ENCODE results near the gene TLR6.
"Not testable (repeated sequence)": the region's sequence is repeated elsewhere in the genome, so short reads cannot be mapped to it uniquely, and the experiment has no call there.

The TLR6 gene

DNA sequence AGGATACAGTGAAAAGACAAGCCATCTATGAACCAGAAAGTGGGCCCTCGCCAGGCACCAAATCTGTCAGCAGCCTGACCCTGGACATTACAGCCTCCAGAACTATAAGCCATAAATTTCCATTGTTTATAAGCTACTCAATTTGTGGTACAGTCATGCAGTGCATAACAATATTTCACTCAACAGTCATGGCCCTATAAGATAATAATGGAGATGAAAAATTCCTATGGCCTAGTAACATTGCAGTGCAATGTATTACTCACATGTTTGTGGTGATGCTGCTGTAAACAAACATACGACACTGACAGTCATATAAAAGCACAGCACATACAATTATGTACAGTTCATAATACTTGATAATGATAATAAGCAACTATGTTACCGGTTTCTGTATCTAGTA, 34.9 kb downstream of the TLR6 start:
- no peak for DNase-seq

DNA sequence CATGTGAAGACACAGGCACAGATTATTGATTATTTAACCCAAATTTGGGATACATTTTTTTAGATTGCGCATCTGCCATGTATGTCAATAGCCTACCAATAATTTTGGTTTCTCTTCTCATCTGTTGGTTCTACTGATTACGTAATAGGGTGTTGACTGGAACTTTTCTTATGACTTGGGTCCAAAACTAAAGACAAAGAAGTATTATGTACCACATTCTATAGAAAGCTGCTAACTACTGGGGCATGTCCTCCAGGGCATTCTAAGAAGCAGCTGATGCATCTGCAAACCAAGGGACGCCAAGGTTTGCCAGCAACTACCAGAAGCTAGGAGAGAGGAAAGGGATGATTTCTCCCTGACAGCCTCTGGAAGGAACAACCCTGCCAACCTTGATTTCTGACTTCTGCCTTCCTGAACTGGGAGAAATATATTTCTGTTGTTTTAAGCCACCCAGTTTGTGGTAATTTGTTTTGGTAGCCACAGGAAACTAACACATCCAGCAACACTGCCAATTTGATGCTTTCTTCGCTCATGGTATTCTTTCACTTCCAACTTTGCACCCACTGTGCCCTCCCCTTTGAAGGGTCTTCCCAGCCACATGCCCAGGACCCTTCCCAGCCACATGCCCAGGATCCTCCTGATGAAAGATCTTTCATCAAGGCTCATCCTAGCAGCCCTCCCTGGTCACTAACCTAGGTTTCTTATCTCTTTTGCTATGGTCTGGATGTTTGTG, 36.1 kb downstream of the TLR6 start:
- DNase-seq: no peak

DNA sequence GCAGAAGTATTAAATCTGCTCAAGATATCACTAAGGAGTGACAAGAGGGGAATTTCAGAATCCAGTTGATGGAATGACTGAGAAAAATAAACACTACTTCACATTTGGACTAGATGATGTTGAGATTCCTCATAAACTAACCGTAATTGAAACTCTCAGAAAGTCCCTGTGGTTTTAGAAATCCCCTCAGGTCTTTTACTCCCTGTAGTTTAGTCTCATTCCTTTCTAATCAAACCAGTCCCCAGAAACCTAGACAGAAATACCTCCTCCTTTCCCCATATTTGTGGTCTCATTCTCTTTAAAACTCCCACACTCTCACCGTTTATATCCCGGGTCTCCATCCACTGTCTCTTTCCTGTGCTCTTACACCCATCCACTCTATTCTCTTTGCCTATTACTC, 37.0 kb downstream of the TLR6 start:
- DNase-seq: no peak

DNA sequence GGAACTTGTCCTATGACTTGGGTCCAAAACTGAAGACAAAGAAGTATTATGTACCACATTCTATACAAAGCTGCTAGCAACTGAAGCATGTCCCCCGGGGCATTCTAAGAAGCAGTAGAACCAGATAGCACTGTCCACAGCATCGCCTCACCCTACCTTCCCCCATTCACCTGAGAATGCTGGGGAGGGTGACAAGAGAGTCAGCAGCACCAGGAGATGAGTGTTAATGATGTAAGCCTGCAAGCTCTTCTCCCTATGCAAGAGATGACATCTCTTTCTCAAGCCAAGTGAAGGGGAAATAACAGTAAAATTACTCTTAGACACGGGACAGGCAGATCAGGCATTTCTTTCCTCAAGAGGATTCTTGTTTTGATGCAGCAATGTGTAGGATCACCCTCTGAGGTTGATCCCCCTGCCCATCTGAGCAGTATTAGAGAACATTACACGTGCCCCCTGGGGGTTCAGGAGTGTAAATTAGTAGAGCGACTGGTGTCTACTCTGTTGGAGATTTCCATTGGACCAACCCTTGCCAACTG, 38.1 kb downstream of the TLR6 start:
- DNase-seq: no peak

DNA sequence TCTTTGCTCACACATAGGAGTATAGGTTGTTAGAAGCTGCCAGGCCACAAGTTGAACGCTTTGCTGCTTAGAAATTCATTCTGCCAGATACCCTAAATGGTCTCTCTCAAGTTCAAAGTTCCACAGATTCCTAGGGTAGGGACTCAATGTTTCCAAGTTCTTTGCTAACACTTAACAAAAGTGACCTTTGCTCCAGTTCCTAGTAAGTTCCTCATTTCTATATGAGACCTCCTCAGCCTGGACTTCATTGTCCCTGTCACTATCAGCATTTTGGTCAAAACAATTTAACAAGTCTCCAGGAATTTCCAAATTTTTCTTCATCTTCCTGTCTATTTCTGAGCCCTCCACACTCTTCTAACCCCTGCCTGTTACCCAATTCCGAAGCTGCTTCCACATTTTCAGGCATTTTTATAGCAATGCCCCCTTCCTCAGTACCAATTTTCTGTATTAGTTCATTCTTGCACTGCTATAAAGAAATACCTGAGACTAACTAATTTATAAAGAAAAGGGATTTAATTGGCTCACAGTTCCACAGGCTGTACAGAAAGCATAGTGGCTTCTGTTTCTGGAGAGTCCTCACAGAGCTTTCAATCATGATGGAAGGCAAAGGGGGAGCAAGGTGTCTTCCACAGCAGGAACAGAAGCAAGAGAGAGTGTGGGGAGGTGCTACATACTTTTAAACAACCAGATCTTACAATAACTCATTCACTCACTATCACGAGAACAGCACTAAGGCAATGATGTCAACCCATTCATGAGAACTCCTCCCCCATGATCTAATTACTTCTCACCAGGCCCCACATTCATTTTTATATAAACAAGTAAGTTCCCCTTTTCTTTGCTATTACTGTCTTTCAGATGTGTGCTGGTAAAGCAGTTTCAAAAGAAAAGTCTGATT, 40.5 kb downstream of the TLR6 start:
- DNase-seq: no peak

DNA sequence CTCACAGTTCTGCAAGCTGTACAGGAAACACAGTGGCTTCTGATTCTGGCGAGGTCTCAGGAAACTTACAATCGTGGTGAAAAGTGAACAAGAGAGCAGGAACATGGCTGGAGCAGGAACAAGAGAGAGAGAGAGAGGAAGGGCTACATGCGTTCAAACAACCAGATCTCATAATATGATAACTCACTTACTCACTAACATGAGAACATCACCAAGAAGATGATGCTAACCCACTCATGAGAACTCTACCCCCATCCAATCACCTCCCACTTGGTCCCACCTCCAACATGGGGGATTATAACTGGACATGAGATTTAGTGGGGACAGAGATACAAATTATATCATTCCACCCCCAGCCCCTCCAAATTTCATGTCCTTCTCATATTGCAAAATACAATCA, 42.2 kb downstream of the TLR6 start:
- no peak for DNase-seq

DNA sequence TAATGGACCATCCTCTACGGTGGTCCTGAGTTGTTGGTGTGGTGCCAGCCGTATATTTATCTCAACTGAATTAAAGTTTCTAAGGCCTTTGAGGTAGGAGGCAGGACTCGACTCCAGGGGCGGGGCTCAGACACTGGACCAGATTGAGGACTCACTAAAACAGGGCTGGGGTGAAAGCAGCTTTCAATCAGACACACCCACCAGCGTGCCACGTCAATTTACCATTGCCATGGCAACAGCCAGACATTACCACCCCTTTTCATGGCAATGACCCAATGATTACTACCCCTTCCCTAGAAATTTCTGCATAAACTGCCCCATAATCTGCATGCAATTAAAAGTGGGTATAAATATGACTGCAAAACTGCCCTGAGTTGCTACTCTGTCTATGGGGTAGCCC, 45.3 kb downstream of the TLR6 start:
- no peak for DNase-seq

DNA sequence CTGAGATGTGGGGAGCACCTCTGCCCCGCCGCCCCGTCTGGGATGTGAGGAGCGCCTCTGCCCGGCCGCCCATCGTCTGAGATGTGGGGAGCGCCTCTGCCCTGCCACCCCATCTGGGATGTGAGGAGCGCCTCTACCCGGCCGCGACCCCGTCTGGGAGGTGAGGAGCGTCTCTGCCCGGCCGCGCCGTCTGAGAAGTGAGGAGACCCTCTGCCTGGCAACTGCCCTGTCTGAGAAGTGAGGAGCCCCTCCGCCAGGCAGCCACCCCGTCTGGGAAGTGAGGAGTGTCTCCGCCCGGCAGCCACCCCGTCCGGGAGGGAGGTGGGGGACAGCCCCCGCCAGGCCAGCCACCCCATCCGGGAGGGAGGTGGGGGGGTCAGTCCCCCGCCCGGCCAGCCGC, 49.2 kb downstream of the TLR6 start:
- DNase-seq: not testable (repeated sequence)

DNA sequence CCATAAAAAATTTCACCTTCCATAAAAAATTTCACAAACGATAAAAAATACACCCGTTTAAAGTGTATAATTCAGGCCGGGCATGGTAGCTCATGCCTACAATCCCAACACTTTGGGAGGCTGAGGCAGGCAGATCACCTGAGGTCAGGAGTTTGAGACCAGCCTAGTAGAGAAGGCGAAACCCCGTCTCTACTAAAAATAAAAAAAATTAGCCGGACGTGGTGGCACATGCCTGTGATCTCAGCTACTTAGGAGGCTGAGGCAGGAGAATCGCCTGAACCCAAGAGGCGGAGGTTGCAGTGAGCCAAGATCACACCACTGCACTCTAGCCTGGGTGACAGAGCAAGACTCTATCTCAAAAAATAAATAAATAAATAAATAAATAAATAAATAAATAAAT, 50.4 kb downstream of the TLR6 start:
- not testable (repeated sequence) for DNase-seq

DNA sequence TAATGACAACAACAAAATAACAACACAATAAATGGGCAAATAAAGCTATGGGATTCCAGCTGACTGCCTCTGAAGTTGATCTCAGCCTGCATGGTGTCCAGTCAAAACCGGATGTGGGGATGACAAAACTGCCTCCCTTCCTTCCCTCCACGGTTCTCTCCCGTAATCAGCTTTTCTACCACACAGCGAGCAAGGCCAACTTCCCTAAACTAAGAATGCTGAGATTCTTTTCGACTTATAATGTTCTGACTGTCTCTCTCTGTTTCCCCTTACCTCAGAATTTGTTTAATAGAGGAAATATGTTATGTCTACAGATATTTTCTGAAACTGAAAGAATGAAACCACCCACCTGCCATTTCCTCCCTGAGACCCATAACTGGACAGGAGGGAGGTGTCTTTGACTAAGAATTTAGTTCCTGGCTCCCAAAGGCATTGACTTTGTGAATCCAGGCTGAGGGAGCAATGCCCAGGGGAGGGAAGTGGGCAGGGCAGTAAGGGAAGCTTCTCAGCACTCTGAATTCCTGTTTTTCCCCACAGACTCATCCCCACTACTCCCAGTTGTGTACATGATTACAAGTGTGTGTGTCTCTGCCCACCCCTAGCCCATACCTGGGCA, 51.0 kb downstream of the TLR6 start:
- DNase-seq: no peak

DNA sequence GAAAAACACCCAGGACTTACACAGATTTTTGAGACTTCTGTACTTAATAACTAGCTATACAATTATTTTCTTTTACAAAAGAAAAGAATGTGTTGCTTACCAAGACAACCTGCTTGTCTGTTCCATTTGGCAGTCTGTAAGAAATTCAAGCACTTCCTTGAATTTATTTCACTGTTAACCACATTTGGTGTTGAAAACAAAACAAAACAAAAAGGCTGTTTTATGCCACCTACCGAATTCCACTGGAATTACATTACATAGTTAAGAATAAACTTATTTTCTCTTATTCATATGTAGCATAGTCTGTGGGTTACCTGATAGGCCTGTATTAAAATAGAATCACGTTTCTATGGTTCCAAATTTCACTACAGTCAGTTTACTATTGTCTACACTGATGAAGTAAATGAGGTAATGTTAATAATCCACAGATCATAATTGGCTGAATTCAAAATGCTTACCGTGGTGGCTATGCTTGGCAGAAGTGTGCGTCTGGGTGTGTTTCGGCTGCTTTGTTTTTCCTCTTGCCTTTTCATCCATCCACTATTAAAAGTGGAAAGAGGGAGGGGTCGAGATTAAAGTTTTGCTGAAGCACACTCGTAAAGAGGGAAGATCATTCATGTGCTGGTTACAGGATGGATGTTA, 51.8 kb downstream of the TLR6 start, which contains the start of gene TLR1:
TLR1 (minus strand) TSS at position 138 of the 642 bp plus-strand sequence. CDS start 5,960 bp downstream, outside the sequence.
- DNase-seq: no peak

DNA sequence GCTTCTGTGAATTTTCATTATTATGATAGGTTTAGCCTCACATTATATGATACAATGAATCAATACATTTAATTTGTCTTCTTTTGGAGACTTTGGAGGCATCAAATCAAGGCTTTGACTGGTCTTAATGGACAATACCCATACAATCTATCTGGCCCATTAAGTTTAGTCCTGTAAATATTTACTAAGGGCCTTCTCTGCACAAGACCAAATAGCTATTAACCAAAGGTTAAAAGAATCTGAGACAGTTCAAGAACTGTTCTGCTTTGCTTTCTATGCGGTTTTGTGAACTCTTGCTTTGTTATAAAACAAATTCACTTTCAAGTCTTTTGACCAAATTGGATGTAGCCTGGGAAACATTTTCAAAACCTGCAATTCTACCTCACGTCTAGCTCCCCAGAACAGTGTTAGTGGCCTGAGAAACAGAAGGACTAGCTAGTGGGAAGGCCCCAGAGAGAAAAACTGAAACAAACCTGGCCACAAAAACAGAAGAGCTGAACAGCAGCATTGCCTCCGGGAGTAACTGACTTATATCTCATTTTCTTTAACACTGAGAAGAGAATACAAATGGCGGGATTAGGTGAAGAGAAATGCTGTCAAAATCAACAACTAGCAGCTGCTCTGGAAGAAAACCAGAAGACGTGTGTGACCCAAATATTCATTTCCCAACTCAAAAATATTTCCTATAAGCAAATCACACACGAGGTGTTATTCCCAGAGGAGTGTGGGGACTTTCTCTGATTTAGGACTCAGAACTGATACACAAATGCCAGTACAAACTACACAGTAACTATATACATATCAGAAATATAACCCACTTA, 52.6 kb downstream of the TLR6 start:
- DNase-seq: no peak

DNA sequence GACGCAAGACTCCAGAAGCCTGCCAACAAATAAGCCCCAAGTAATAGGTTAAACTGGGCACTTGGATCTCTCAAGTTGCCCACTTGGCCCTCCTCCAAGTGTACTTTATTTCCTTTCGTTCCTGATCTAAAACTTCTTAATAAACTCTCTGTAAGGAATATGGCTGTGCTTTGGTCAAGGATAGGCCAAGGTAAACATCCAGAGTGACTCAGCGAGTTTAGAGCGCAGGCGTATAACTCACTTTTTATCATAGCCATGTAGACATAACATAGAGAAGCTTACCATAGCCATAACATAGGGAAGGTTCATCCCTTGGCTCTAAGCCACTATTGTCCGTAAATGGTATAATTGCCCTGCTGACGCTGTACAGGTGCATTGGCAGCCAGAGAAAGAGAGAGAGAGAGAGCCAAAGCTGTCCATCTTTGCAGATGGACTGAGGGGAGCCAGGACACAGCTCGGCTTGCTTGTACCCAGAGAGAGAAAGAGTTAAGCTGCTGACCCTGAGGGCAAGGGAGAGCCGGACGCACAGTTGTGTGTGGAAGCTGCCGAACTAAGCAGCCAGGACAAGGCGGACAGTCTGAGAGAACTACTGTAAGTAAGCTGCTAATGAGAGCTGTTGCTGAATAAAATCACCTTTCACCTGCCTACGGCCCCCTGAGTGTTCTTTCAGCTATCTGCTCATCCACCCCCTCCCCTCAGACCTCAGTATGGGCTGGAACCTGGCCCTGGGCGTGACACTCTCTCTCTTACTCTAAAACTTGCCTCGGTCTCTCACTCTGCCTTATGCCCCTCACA, 53.9 kb downstream of the TLR6 start:
- no peak for DNase-seq

DNA sequence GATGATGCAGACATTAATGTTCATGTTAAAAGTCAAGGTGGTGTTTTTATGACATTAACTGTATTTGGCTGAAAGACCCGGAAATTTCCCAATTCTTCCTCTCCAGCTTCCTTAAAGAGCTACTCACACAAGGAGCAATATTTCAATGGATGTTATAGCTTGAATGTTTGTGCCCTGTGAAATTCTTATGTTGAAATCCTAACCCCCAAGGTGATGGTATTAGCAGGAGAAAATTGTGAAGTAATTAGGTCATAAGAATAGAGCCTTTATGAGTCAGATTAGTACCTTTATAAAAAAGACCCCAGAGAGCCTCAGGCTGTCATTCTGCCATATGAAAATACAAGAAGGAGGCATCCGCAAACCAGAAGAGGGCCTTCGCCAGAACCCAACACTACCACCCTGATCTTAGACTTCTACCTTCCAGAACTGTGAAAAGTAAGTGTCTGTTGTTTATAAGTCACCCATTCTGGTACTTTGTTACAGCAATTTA, 55.6 kb downstream of the TLR6 start:
- no peak for DNase-seq

DNA sequence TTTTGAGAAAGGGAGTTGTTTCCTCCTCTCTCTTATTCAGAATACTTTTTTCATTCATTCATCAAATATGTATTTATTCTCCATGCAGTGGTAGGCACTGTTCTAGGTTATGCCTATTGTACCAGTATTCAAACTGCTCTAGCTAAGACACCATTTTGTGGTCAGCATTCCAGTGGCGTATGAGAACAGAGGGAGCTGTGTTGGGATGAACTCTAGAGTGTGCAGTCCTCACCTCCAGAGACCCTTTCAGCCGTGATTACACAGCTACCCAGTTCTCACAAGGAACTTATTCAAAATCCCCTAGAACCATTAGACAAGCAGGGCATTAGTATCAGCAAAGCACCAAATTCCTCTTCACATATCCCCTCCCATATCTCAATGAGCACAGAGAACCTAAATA, 56.3 kb downstream of the TLR6 start:
- no peak for DNase-seq

DNA sequence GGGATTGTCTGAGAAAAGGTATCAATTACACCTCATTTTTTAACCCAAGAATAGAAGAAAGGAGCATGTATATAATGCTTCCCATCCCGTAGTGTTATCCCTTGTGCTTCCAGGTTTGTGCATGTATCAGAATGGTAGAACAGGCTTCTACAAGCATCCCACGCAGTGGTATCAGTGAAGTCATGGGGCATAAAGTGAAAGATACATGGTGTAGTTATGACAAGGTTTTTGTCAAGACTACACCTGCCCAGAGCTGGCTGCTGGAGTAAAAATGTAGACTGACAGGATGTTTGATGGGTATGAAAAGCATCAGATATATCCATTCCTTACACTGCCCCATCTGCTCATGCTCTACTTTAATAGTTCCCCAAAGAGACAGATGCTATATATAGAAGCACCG, 61.5 kb downstream of the TLR6 start:
- DNase-seq: no peak

DNA sequence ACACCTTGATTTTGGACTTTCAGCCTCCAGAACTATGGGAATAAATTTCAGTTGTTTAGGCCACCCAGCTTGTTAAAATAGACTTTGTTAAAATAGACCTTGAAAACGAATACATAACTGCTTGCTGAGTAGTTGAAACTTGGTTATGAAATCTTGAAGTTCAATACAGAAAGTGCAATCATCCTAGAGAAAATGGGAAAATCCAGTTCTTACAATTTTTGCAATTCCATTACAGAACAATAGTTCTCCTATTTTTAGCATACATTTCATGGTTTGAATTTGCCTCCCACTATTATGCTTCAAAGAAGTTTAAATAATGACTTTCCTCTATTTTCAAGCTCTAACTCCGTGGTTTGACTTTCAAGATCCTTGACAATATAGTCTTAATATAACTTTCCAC, 62.6 kb downstream of the TLR6 start:
- DNase-seq: no peak

DNA sequence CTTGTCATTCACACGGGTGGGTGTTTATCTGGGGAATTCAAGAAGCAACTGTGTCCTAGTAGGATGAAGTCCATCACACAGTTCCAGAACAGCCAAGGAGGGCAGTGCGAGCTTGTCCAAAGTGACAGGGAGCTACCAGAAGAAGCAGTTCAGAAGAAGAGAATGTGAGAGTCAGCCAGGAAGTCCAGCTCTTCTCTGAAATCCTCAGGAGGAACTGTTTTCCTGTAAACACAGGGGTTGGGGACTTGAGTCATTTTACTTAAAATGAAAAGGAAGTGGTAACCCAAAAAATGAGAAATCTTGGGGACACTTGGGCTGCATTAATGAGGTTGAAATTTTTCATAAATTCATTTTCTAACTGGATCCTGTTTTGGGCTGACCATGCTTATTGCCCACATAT, 65.6 kb downstream of the TLR6 start:
- no peak for DNase-seq

DNA sequence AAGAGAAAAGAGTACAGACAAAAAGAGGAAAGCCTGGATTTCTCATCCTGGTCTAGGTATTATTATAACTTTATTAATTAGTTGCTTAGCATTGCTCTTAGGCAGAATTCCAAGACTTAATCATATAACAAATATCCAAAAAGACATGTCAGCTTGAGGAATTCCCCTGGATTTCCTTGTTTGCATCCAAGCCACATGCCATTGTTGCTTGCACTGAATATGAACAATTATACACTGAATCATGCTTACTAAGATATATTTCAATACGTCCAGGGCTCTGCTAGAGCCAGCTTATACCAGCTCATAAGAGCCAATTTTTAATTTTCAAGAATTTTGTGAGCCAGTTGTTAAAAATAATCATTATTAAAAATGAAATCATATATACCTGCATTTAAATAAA, 68.3 kb downstream of the TLR6 start:
- DNase-seq: no peak

DNA sequence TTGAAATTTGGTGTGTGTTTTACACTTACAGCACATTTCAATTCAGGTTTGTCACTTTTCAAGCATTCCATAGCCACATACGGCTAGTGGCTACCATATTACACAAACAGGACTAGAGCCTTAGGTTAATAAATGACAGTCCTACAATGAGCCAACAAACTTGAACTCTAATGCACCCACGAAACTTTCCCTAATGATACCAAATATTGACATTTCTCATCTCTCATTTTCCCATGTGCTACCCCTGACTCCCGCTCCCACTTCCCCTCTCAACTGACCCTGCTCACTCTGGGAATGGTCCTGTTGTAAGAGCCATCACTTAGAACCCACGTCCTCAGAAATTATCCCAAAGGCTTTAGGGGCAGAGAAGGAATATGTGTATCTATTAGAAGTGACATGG, 68.9 kb downstream of the TLR6 start:
- no peak for DNase-seq

DNA sequence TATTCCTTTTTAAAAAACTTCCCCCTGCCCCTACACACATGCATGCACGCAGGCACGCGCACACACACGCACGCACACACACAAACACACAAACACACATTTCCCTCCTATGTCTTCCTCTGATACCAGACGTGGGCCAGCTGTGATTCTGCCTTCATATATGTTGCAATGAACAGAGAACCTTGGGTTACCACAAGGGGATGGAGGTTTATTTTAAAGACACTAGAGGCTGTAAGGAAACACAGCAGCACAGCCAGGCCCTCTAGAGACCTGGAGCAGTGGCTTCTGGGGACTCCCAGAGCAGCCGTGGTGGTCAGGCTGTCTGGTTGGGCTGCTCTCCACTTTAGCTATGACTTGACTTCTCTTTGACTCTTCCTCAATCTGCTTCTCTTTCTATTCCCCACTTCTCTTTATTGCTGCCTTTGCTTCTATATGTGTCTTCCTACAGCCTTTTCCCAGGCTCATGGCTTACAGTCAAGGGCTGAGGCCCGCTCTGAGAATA, 70.7 kb downstream of the TLR6 start:
- DNase-seq: no peak
